ENCODE results near the gene USP16.
A peak's percentile ranks its signal among the peaks of the same experiment; 100 is the strongest.

USP16 gene

GRCh38 chr21:29083306-29083705 is 58.8 kb downstream of the USP16 start:
- no peak for DNase-seq (ENCODE audit: low spot score)

GRCh38 chr21:29084372-29084771 is 59.9 kb downstream of the USP16 start:
- no peak for DNase-seq (ENCODE audit: low spot score)

- DNase-seq (ENCODE audit: low spot score) = no peak
These were observed 60.8 kb downstream of the USP16 start for GRCh38 chr21:29085106-29085752.

- DNase-seq (ENCODE audit: low spot score) = peak; percentile 69
These were observed 66.6 kb downstream of the USP16 start for GRCh38 chr21:29091033-29091432.

- no peak for DNase-seq (ENCODE audit: low spot score)
These were observed 67.9 kb downstream of the USP16 start for GRCh38 chr21:29092102-29092959.

GRCh38 chr21:29096218-29097015 is 71.9 kb downstream of the USP16 start:
- DNase-seq (ENCODE audit: low spot score) = no peak

- no peak for DNase-seq (ENCODE audit: low spot score)
These were observed 73.7 kb downstream of the USP16 start for GRCh38 chr21:29098156-29098555.

GRCh38 chr21:29102791-29103257 is 78.4 kb downstream of the USP16 start:
- peak; percentile 10 for DNase-seq (ENCODE audit: low spot score)

All from AG08396 (cell line).